ENCODE results near the gene MLLT6.
A peak's percentile ranks its signal among the peaks of the same experiment; 100 is the strongest.
"Not testable (repeated sequence)": the region's sequence is repeated elsewhere in the genome, so short reads cannot be mapped to it uniquely, and the experiment has no call there.

MLLT6 gene

DNA sequence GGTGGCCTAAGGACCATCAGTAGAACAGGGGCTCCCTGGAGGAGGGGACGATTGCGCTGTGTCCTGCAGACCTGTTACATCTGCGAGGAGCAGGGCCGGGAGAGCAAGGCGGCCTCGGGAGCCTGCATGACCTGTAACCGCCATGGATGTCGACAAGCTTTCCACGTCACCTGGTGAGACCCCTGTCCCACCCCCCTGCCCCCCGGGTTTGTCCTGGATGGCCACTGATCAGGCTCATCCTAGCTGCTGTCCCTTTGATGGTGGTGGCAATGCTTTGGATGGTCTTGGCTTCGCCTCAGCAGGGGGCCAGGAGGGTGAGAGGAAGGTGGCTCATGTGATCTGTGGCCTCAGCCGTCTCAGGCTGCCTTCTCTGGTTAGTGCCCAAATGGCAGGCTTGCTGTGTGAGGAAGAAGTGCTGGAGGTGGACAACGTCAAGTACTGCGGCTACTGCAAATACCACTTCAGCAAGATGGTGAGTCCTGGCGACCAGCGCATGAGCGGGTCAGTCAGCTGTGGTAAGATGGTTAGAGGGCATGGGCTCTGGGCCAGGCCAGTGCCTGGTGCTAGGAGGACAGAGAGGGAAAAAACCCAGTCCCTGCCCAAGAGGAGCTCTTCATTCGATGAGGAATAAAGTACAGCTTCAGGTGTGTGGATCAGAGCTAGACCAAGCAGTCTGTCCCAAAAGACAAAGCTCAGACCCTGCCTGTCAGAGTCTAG lies 4.2 kb downstream of the MLLT6 start:
- DNase-seq, result no peak

DNA sequence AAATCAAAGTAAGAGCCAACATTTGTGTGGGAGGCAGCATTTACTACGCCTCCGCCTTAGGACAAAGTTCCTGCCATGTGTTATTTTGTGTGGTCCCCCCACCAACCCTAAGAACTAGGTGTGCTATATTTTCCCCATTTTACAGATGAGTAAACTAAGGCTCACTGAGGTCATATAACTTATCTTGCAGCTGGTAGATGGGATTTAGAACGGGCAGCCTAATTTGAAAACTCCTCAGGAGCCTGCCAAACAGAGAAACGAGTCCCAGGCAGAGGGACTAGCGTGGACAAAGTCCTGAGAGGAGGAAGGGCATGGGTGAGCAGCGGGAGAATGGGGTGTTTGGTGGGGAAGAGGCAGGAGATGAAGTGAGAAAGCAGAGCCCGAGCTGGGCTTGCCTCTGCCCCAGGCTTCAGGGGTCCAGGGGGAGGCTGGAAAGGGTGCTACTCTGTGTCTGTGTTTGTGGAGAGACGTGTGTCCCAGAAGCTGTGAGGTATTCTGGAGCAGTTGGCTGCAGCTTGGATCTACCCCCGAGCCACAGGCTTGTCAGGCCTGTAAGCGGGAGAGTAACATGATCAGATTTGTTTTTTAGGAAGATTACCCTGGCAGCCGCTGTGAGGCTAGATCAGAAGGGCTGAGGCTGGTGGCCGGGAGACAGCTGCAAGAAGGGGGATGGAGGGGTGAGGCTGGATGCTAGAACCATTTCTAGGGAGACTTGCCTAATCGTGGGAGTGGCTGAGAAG lies 5.0 kb downstream of the MLLT6 start:
- no peak for DNase-seq

DNA sequence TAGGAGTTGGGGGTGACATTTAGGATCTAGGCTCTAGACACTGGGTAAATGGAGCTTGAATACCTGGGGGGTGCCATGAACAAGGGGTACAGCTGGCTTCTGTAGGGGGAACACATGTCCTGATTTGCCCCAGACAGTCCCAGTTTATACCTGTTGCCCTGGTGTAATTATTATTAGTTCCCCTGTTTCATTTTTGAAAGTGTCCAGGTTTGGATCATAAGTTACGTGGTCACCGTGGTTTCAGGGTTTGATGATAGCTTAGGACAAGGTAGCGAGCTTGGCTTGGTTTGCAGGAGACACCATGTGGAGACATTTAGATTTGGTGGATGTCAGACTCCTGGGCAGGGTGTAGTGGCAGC lies 5.5 kb downstream of the MLLT6 start:
- DNase-seq, result no peak

DNA sequence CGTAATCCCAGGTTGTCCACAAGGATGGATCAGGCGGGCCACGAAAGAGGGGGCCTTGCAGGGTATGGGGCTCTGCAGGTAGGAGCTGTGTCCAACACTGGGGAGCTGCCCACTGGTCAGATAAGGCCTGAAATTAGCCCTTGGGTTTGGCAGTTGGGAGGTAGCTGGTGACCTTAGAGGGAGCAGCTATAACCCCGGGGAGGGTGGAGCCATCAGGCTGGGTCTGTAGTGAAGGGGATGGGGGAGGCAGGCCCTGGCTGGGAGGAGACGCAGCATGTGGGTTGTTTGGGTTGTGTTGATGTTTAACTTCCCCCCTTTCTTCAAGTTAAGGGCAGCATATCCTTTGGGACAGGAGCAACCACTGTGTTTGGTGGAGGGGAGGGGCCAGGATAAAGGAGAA lies 5.9 kb downstream of the MLLT6 start:
- DNase-seq, result no peak

DNA sequence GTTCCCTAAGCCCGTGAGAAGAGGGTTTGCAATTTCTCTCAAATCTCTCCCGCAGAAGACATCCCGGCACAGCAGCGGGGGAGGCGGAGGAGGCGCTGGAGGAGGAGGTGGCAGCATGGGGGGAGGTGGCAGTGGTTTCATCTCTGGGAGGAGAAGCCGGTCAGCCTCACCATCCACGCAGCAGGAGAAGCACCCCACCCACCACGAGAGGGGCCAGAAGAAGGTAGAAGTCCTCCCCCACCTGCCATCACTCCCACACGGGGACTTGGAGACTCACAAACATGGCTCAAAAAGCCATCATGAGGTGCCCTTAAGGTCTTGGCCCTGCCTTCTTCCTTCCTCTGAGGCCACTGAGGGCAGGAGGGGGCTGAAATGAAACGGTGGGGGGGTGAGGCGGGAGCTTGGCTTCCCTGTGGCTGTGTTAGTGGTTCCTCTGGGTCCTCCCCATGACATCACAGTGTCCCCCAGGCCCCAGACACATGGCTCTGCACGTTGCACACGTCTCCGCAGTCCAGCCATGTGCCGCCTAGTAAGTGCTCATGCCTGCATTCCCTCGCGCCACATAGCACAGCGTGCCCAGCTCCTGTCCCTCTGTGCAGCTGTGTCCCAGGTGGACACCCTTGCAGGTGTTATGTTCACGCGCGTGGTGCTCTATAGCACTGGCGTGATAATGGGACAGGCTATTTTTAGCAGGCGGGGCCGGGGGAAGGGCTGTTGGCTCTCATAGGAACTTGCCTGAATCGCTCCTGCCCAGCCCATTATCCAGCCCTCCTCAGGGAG lies 6.9 kb downstream of the MLLT6 start:
- DNase-seq, result no peak

DNA sequence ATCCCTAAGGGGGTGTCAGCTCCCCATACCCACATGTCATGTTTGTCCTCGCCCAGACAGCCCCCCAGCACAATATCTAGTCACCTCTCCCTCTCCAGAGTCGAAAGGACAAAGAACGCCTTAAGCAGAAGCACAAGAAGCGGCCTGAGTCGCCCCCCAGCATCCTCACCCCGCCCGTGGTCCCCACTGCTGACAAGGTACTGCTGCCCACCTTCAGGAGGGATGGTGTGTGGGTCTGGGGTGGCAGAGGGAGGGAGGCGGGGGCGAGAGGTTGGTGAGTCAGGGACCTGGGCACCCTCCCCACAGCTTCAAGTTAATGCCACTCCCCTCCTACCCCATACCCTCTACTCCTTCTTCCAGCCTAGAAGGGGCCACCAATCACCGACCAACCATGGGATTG lies 7.5 kb downstream of the MLLT6 start:
- no peak for DNase-seq

DNA sequence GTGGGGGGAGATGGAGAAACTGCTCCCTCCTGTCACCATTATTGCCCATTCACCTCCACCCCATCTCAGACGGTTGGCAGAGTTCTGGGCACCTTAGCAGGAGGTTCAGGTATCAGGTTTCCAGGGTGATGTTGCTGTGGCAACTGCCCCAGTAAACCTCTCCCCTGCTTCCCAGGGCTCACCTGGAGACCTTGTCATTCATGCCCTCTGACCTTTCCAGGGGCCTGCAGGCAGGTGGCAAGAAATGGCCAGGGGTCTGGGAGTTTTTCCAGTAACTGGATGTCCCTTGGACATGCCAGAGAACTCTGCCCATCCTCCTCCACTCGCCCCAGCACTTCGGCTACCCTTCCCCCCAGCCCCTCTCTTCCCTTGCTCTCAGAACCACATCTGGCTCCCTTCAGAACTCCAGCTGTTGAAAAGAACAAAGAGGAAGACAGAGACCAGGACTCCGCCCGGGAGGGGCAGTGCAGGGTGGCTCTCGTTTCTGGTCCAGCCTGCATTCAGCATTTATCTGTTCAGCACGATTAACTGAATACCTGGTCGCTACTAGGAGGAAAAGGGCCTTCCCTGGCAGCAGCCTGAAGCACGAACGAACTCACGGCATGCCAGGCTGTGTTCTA lies 8.5 kb downstream of the MLLT6 start:
- DNase-seq, result no peak

DNA sequence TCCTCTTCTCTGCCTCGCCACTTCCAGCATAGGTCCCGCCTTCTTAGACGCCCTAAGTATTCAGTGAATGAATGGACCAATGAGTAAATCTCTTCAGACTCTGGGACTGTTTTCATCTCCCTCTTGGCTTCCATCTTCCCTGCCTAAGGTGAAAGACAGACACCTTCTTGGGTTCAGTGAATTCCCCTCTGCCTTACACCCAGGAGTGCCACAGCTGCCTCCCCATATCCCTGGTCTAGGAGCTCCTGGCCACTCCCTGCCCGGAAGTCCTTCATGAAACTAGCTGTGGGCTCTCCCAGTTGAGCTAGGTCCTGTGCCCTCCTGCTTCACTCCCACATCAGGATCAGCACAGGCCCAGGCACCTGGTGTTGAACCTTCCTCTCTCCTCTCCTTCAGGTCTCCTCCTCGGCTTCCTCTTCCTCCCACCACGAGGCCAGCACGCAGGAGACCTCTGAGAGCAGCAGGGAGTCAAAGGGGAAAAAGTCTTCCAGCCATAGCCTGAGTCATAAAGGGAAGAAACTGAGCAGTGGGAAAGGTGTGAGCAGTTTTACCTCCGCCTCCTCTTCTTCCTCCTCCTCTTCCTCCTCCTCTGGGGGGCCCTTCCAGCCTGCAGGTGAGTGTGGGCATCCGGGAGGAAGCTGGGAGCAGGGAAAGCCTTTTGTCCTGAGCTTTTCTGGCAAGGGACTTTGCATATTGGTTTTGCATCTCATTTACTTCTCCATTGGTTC lies 10.3 kb downstream of the MLLT6 start:
- DNase-seq, result no peak

DNA sequence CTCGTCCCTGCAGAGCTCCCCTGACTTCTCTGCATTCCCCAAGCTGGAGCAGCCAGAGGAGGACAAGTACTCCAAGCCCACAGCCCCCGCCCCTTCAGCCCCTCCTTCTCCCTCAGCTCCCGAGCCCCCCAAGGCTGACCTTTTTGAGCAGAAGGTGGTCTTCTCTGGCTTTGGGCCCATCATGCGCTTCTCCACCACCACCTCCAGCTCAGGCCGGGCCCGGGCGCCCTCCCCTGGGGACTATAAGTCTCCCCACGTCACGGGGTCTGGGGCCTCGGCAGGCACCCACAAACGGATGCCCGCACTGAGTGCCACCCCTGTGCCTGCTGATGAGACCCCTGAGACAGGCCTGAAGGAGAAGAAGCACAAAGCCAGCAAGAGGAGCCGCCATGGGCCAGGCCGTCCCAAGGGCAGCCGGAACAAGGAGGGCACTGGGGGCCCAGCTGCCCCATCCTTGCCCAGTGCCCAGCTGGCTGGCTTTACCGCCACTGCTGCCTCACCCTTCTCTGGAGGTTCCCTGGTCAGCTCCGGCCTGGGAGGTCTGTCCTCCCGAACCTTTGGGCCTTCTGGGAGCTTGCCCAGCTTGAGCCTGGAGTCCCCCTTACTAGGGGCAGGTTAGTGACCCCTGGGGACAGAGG lies 11.4 kb downstream of the MLLT6 start:
- no peak for DNase-seq

DNA sequence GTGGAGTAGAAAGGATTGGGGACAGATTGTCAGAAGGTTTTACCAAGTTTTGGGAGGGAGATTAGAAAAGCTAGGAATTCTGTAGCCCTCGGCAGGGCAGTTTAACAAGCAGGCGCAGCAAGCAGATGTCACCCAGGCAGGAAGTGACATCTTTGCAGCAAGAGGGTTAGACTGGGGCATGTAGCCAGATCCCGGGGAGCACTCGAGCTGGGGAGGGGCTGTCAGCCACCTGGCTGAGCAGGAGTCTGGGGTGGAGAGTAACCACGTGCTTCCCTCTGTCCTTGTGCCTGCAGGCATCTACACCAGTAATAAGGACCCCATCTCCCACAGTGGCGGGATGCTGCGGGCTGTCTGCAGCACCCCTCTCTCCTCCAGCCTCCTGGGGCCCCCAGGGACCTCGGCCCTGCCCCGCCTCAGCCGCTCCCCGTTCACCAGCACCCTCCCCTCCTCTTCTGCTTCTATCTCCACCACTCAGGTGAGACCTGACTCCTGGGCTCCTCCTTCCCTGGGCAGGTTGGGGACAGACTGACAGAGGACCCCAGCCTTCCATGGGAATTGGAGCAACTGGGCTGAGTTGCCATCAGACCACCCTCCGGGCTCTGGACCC lies 12.2 kb downstream of the MLLT6 start:
- no peak for DNase-seq

DNA sequence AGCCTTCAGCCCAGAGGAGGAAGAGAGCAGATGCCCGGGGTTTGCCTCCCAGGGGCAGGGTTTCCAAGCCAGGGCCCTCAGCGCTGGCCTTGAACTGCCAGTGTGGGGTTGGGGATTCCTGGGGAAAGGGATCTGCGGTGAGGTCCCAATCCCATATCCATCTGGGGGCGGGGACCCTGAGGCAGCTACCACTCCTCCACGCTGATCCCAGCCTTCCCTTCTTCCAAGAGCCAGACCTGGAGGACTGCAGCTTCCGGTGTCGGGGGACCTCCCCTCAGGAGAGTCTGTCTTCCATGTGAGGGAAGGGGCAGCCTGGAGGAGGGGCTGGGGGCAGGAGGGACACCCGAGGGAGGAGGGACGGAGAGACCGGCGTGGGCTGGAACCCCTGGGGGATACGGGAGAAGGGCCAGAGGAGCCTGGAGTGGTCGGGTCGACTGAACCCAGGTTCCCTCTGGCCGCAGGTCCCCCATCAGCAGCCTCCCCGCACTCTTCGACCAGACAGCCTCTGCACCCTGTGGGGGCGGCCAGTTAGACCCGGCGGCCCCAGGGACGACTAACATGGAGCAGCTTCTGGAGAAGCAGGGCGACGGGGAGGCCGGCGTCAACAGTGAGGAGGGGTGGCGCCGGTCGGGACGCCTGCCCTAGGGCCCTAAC lies 14.3 kb downstream of the MLLT6 start:
- no peak for DNase-seq

DNA sequence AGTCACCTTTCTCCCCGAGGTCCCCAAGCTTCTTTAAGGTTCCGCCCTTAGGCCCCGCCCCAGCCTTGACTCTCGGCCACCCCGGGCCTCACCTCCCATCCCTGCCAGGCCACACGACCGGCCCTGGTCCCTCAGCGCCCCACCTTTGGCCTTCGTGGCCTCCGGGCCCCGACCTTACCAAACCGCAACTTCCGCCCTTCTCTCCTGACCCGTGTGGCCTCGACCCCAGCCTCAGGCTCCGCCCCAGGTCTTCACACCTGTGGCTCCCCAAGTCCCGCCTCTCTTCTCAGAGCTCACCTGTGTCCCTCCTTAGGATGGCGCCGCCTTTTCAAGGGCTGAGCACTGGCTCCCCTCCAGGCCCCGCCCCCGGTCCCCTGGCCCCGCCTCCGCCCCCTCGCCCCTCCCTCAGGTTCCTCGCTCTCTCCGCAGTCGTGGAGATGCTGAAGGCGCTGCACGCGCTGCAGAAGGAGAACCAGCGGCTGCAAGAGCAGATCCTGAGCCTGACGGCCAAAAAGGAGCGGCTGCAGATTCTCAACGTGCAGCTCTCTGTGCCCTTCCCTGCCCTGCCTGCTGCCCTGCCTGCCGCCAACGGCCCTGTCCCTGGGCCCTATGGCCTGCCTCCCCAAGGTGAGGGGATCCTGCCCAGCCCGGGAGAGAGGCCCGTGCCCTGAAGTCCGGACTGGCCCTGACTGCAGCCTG lies 15.0 kb downstream of the MLLT6 start:
- DNase-seq, result no peak

DNA sequence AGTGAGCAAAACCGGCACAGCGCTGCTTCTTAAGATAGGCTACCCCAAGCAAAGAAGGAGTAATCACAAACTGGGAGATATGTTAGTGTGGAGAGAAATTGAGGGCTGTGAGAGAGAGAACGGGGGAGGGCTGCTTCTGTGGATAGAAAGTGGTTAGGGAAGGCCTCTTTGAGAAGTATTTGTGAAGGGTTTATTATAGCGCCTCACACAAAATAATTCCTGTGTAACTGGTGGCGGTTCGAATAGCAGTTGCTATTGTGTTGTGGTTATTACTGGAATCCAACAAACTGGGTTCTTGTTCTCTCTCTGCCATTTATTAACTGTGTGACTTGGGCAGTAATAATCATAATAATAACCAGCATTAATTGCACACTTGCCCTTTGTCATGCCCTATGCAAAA lies 15.9 kb downstream of the MLLT6 start:
- no peak for DNase-seq

DNA sequence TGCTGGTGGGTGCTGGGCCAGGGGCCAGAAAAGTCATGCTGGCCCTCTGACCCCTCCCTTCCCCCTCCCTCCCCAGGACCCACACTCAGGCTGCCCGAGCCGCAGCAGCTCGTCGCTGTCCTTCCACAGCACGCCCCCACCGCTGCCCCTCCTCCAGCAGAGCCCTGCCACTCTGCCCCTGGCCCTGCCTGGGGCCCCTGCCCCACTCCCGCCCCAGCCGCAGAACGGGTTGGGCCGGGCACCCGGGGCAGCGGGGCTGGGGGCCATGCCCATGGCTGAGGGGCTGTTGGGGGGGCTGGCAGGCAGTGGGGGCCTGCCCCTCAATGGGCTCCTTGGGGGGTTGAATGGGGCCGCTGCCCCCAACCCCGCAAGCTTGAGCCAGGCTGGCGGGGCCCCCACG lies 16.7 kb downstream of the MLLT6 start:
- no peak for DNase-seq

DNA sequence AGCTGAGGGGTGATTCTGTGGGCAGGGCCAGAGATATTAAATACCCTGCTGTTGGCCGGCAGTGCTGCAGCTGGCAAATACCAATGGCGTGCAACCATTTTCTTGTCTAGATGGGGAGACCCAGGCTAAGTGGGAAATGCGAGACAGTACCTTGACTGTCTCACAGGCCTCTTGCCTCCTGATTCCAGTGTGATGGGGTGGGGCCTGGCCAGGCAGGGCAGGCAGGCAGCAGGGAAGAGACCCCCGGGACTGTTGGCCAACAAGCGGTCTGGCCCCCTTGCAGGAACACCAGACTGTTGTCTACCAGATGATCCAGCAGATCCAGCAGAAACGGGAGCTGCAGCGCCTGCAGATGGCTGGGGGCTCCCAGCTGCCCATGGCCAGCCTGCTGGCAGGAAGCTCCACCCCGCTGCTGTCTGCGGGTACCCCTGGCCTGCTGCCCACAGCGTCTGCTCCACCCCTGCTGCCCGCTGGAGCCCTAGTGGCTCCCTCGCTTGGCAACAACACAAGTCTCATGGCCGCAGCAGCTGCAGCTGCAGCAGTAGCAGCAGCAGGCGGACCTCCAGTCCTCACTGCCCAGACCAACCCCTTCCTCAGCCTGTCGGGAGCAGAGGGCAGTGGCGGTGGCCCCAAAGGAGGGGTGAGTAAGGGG lies 19.4 kb downstream of the MLLT6 start:
- DNase-seq, result no peak

DNA sequence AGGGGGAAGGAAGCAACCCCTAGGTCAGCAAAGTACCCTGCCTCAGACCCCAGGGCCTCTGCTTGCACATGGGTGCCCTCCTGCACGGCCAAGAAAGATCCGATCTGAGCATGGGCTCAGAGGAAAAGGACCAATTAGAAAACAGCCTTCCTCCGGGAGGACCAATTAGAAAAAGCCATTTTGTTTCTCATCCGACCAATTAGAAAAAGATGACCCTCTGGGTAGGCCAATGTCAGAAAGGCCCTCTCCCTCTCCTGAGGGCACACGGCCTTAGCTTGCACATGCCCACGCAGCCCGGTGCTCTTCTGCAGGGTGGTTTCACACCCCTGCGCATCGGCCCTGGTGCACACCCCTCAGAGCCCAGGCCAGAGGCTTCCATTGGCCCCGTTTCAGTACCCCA lies 20.0 kb downstream of the MLLT6 start:
- no peak for DNase-seq

DNA sequence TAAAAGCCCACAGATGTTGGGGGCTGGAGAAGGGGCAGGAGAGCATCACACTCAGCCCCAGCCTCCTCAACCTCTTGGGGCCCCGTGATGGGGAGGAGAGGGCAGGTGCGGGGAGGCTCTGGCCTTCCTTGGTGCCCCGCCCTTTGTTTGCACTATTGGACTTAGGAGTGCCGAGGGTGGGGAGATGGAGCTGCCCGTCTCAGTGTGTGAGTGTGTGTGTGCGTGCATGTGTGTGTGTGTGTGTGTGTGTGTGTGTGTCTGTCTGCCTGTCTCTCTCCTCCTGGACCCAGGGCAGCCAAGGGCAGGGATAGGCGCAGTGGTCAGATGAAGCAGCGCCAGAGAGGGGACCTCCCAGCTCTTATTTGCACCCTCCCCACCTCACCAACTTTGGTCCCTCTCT lies 21.1 kb downstream of the MLLT6 start:
- DNase-seq, result not testable (repeated sequence)

DNA sequence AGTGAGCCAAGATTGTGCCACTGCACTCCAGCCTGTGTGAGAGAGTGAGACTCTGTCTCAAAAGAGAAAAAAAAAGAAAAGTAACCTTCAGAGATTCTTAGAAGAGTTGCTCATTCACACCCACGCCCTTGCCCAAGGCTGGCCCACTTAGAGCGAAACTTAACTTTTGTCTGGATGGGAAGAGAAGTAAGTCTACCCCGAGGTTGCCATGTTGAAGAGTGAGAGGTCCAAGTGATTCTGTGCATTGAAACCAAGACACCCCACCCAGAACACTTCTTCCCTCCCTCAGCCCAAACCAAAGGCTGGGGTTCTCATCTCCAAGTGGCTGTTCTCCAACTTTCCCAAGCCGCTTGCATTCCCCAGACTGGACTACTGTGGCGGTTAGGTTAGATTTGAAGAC lies 22.7 kb downstream of the MLLT6 start:
- DNase-seq, result no peak

DNA sequence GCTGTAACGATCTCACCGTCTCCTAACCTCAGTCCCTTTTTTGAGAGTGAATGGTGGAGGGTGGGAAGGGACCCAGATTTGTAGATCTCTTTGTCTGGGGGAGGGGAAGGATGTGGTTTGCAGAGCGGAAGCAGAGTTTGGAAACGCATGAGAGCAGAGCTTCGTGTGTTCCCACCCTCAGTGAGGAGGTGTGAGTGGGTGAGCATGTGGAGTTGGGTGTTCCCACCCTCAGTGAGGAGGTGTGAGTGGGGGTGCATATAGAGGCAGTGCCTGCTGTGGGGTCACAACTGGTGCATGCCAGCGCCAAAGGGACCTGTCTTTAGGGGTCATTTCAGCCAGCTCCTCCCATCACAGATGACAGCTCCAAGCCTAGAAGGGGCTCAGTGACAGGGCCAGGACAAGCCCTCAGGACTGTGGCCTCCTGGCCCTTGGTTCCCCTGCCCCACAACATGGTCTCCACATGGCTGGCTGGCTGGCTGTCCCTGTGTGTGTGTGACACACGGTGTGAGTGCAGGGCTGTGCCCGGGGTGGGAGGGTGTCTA lies 23.3 kb downstream of the MLLT6 start:
- peak; percentile 50 for DNase-seq

DNA sequence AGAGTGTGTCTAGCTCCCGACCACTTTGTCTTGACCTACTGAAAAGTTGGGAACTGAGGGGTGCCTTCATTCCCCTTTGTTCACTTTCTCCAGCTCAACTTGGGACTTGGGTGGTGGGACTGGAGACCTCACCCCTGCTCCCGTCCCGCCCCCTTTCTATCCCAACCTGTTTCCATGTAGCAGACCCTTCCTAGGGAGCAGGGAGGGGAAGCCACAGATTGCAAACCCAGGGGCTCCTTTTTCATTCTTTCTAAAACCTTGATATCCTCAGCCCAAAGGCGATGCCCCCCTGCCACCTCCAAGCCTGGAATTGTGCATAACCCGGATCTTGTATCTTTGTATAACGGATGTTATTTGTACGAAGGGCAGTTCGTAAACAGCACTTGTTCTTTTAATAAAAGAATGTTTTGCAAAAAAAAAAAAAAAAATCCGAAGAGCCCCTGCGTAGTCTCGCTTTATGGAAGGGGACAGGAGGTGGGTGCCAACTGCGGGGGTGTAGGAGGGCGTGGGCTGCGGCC lies 24.4 kb downstream of the MLLT6 start:
- DNase-seq, result no peak

Measured in OCI-M1 (cell line).